Prostate gland (tissue), 2 donors: Measurements from ENCODE around the gene ROR1.

ENCODE experiments used
- POLR2A ChIP-seq: fragments of 450-650 bp; IDR thresholded peaks from one replicate; pipeline ENCODE4 v1.6.1; 2016; ENCODE audit warnings: antibody characterized with exemption, mild to moderate bottlenecking
- POLR2AphosphoS5 ChIP-seq: sonication (generic); formaldehyde crosslinking; IDR thresholded peaks from one replicate; pipeline ENCODE4 v1.6.1; 2017; ENCODE audit warnings: antibody characterized with exemption
- TF ChIP-seq, protein P1 (sequence below), 4 experiments: fragments of 200-600 bp in 2 of 4; fragments of 450-650 bp in 2 of 4; sonication (generic) in 2 of 4; IDR thresholded peaks; 1 replicate in 3 of 4; 2 replicates in 1 of 4; pipeline ENCODE4 v1.5.1; 2016 to 2019; ENCODE audit warnings: antibody characterized with exemption in 4 of 4, mild to moderate bottlenecking in 2 of 4, moderate library complexity in 2 of 4

DNA sequence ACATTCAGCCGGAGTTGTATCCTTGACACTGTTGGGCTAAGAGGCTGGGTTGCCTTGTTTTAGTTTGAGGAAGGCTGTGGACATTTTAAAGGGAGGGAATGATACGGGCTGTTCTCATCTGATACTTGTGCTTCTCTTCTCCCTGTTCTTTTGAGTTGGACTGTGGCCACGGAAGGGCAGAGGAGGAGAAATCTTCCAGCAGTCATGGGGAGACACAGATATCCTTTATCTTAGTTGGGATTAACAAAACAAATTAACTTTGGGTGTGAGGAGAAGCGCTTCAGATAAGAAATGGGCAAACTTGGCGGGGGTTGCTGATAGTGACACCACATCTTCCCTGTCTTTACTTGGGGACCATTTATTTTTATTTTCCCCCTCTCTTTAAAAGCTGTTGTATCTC is 138.8 kb downstream of the ROR1 start:
- TF ChIP-seq, protein P1, sequence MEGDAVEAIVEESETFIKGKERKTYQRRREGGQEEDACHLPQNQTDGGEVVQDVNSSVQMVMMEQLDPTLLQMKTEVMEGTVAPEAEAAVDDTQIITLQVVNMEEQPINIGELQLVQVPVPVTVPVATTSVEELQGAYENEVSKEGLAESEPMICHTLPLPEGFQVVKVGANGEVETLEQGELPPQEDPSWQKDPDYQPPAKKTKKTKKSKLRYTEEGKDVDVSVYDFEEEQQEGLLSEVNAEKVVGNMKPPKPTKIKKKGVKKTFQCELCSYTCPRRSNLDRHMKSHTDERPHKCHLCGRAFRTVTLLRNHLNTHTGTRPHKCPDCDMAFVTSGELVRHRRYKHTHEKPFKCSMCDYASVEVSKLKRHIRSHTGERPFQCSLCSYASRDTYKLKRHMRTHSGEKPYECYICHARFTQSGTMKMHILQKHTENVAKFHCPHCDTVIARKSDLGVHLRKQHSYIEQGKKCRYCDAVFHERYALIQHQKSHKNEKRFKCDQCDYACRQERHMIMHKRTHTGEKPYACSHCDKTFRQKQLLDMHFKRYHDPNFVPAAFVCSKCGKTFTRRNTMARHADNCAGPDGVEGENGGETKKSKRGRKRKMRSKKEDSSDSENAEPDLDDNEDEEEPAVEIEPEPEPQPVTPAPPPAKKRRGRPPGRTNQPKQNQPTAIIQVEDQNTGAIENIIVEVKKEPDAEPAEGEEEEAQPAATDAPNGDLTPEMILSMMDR (IDR thresholded peaks at IDR 0.05), result no peak
- no peak for TF ChIP-seq POLR2A
- TF ChIP-seq POLR2AphosphoS5, result no peak
